ENCODE results near the gene AEN.

DNA sequence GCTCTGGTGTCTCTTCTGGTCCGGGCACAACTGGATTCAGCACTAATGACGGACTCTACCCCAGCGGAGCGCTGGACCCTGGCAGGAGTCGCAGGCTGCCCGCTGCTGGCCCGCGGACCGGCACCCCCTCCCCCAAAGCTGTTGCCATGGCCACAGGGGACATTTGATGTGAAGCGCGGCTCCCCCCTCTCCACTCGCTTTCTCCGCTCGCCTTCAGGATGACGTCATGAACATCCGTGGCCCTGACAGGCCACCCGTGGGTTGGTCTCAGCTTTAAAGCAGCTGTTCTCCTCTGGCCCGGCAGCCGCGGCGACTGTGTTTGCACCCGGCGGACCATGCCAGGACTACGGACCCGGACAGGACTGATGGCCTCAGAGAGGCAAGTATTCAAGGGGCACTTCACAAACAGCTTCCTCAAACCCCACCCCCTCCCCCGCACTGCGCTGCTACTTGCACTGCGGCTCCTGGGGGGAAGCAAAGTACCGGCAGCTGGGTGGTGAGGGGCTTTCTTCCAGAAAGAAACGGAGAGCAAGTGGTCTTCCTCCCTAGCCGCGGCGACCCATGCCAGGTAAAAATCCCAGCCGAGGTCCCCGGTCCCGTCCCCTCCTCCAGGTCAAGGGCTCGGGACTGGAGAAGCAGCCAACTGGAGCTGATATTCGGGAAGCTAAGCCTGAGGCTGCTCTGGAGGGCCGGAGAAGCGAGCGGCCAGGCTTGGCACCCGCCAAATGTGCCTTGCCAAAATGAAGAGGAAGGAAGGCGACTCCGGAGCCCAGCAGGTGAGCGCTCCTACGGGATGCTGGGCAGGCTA is 16.6 kb upstream of the AEN start:
- TF ChIP-seq FOXP1 (CRISPR knock-in tag; IDR thresholded peaks at IDR 0.05; ENCODE audit: borderline replicate concordance) (no peak), FOXJ3 (CRISPR knock-in tag; IDR thresholded peaks at IDR 0.05; ENCODE audit: borderline replicate concordance) (no peak), ZNF121 (CRISPR knock-in tag; IDR thresholded peaks at IDR 0.05) (no peak), SMAD3 (CRISPR knock-in tag; IDR thresholded peaks at IDR 0.05; ENCODE audit: borderline replicate concordance) (no peak), CREB1 (CRISPR knock-in tag; IDR thresholded peaks at IDR 0.05) (no peak), EMX1 (CRISPR knock-in tag; IDR thresholded peaks at IDR 0.05) (no peak), FOXK1 (CRISPR knock-in tag; IDR thresholded peaks at IDR 0.05) (no peak), OVOL2 (CRISPR knock-in tag; IDR thresholded peaks at IDR 0.05; ENCODE audit: borderline replicate concordance) (no peak)
- TF ChIP-seq, protein P1, sequence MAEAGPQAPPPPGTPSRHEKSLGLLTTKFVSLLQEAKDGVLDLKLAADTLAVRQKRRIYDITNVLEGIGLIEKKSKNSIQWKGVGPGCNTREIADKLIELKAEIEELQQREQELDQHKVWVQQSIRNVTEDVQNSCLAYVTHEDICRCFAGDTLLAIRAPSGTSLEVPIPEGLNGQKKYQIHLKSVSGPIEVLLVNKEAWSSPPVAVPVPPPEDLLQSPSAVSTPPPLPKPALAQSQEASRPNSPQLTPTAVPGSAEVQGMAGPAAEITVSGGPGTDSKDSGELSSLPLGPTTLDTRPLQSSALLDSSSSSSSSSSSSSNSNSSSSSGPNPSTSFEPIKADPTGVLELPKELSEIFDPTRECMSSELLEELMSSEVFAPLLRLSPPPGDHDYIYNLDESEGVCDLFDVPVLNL (CRISPR knock-in tag; IDR thresholded peaks at IDR 0.05; ENCODE audit: borderline replicate concordance, low read depth), result no peak
- TF ChIP-seq, protein P2, sequence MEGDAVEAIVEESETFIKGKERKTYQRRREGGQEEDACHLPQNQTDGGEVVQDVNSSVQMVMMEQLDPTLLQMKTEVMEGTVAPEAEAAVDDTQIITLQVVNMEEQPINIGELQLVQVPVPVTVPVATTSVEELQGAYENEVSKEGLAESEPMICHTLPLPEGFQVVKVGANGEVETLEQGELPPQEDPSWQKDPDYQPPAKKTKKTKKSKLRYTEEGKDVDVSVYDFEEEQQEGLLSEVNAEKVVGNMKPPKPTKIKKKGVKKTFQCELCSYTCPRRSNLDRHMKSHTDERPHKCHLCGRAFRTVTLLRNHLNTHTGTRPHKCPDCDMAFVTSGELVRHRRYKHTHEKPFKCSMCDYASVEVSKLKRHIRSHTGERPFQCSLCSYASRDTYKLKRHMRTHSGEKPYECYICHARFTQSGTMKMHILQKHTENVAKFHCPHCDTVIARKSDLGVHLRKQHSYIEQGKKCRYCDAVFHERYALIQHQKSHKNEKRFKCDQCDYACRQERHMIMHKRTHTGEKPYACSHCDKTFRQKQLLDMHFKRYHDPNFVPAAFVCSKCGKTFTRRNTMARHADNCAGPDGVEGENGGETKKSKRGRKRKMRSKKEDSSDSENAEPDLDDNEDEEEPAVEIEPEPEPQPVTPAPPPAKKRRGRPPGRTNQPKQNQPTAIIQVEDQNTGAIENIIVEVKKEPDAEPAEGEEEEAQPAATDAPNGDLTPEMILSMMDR (IDR thresholded peaks at IDR 0.05), result no peak
- TF ChIP-seq, protein P3, sequence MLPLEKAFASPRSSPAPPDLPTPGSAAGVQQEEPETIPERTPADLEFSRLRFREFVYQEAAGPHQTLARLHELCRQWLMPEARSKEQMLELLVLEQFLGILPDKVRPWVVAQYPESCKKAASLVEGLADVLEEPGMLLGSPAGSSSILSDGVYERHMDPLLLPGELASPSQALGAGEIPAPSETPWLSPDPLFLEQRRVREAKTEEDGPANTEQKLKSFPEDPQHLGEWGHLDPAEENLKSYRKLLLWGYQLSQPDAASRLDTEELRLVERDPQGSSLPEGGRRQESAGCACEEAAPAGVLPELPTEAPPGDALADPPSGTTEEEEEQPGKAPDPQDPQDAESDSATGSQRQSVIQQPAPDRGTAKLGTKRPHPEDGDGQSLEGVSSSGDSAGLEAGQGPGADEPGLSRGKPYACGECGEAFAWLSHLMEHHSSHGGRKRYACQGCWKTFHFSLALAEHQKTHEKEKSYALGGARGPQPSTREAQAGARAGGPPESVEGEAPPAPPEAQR (CRISPR knock-in tag; IDR thresholded peaks at IDR 0.05), result no peak
- TF ChIP-seq, protein P4, sequence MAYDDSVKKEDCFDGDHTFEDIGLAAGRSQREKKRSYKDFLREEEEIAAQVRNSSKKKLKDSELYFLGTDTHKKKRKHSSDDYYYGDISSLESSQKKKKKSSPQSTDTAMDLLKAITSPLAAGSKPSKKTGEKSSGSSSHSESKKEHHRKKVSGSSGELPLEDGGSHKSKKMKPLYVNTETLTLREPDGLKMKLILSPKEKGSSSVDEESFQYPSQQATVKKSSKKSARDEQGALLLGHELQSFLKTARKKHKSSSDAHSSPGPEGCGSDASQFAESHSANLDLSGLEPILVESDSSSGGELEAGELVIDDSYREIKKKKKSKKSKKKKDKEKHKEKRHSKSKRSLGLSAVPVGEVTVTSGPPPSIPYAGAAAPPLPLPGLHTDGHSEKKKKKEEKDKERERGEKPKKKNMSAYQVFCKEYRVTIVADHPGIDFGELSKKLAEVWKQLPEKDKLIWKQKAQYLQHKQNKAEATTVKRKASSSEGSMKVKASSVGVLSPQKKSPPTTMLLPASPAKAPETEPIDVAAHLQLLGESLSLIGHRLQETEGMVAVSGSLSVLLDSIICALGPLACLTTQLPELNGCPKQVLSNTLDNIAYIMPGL (CRISPR knock-in tag; IDR thresholded peaks at IDR 0.05), result no peak
